ENCODE measurements around the gene DYSF. TPM values are rescaled to one million over a fixed set of nuclear protein-coding genes. Genes with fewer than 3 reads are reported as not detected.

The DYSF gene
- polyA plus RNA-seq, 1 donor (not counting 4 experiments of a cell fraction or from before 2014, with no cell fraction given) = 8.2 TPM

- H3K4me1 ChIP-seq (ENCODE audit: control insufficient read depth, extremely low read depth, insufficient read depth, low read length) = no peaks in the 10 kb centered on the region
- no peak overlapping the region for H2AFZ ChIP-seq (ENCODE audit: control insufficient read depth, low read length)
- dilution Hi-C loops (cut with MboI; ENCODE audit: extremely low pct_ligation_motif_present, low sequenced_read_pairs) = no loop called here
- no peaks in the 10 kb centered on the region for H3K79me2 ChIP-seq (ENCODE audit: control insufficient read depth, insufficient read depth, low read length)
- H3K9me3 ChIP-seq (ENCODE audit: control insufficient read depth, low read depth, low read length) = no peaks in the 10 kb centered on the region
- no peaks in the 10 kb centered on the region for H3K9me1 ChIP-seq (ENCODE audit: control insufficient read depth, extremely low read depth, insufficient read depth, low read length)
- H3K36me3 ChIP-seq (ENCODE audit: control insufficient read depth in 2 of 2, extremely low read depth in 1 of 2, insufficient read depth in 2 of 2, low read length in 2 of 2) = no peaks in the 10 kb centered on the region
- no peak overlapping the region for H3K9ac ChIP-seq (ENCODE audit: control insufficient read depth, extremely low read depth, insufficient read depth, low read length)
- no peak for DNase-seq (ENCODE audit: low read depth, low spot score)
- H3K27me3 ChIP-seq (ENCODE audit: control insufficient read depth, extremely low read depth, insufficient read depth, low read length) = no peaks in the 10 kb centered on the region
- no peak overlapping the region for H3K4me2 ChIP-seq (ENCODE audit: control insufficient read depth, extremely low read depth, insufficient read depth, low read depth, low read length)
- FAIRE-seq = no peak
- H3K4me3 ChIP-seq (ENCODE audit: control insufficient read depth in 2 of 3, extremely low read depth in 1 of 3, insufficient read depth in 2 of 3, low read depth in 1 of 3, low read length in 3 of 3) = no peak overlapping the region
- TF ChIP-seq EZH2 (IDR thresholded peaks at IDR 0.05; ENCODE audit: low read length) (no peak), CTCF (optimal IDR thresholded peaks at IDR 0.05 in 1 of 3, IDR thresholded peaks at IDR 0.05 in 1 of 3, conservative IDR thresholded peaks at IDR 0.05 in 1 of 3; ENCODE audit: extremely low read depth in 1 of 3, insufficient read depth in 2 of 3, low read length in 3 of 3) (no peak)
- no peaks in the 10 kb centered on the region for H4K20me1 ChIP-seq (ENCODE audit: control insufficient read depth, extremely low read depth, insufficient read depth, low read length)
- no peak overlapping the region for H3K27ac ChIP-seq (ENCODE audit: control insufficient read depth, insufficient read depth, low read length)
Measured at GRCh38 chr2:71477231-71477691, 23.9 kb downstream of the DYSF start.

- Histone ChIP-seq H4K20me1 (ENCODE audit: control insufficient read depth, extremely low read depth, insufficient read depth, low read length) (no peaks in the 10 kb centered on the region), H3K9me1 (ENCODE audit: control insufficient read depth, extremely low read depth, insufficient read depth, low read length) (no peaks in the 10 kb centered on the region), H3K9ac (ENCODE audit: control insufficient read depth, extremely low read depth, insufficient read depth, low read length) (no peak overlapping the region), H3K4me1 (ENCODE audit: control insufficient read depth, extremely low read depth, insufficient read depth, low read length) (no peaks in the 10 kb centered on the region), H3K9me3 (ENCODE audit: control insufficient read depth, low read depth, low read length) (no peaks in the 10 kb centered on the region), H3K27ac (ENCODE audit: control insufficient read depth, insufficient read depth, low read length) (no peak overlapping the region), H3K36me3 (ENCODE audit: control insufficient read depth in 2 of 2, extremely low read depth in 1 of 2, insufficient read depth in 2 of 2, low read length in 2 of 2) (no peaks in the 10 kb centered on the region), H3K27me3 (ENCODE audit: control insufficient read depth, extremely low read depth, insufficient read depth, low read length) (no peaks in the 10 kb centered on the region), H3K4me3 (ENCODE audit: control insufficient read depth in 2 of 3, extremely low read depth in 1 of 3, insufficient read depth in 2 of 3, low read depth in 1 of 3, low read length in 3 of 3) (no peak overlapping the region), H3K79me2 (ENCODE audit: control insufficient read depth, insufficient read depth, low read length) (no peaks in the 10 kb centered on the region), H2AFZ (ENCODE audit: control insufficient read depth, low read length) (no peak overlapping the region), H3K4me2 (ENCODE audit: control insufficient read depth, extremely low read depth, insufficient read depth, low read depth, low read length) (no peak overlapping the region)
- no peak for DNase-seq (ENCODE audit: low read depth, low spot score)
- TF ChIP-seq EZH2 (IDR thresholded peaks at IDR 0.05; ENCODE audit: low read length) (no peak), CTCF (optimal IDR thresholded peaks at IDR 0.05 in 1 of 3, IDR thresholded peaks at IDR 0.05 in 1 of 3, conservative IDR thresholded peaks at IDR 0.05 in 1 of 3; ENCODE audit: extremely low read depth in 1 of 3, insufficient read depth in 2 of 3, low read length in 3 of 3) (no peak)
- dilution Hi-C loops (cut with MboI; ENCODE audit: extremely low pct_ligation_motif_present, low sequenced_read_pairs) = no loop called here
- no peak for FAIRE-seq
Measured at GRCh38 chr2:71478806-71479205, 25.4 kb downstream of the DYSF start.

Measured in keratinocyte (primary cell).